Activated naive CD4-positive, alpha-beta T cell treated with anti-CD3 and anti-CD28 coated beads for 36 hours (primary cell): Measurements from ENCODE around the gene ADD1. TPM values are rescaled to one million over a fixed set of nuclear protein-coding genes. Genes with fewer than 3 reads are reported as not detected.

Experiments used
- CTCF ChIA-PET: fragments of 350-600 bp; sonication (Branson Sonifier 250); formaldehyde crosslinking; loops from one replicate; lab custom pipeline; 2021; ENCODE audit warnings: antibody characterized with exemption; lab: Charles Lee
- DNase-seq: peaks from one replicate; pipeline ENCODE4 v3.0.0-alpha.2; 2020
- H3K27ac Mint-ChIP-seq: one replicate; pipeline ENCODE4 v1.8.0; 2021; ENCODE audit warnings: mild to moderate bottlenecking, mixed read lengths
- H3K27me3 Mint-ChIP-seq: one replicate; pipeline ENCODE4 v1.8.0; 2021; ENCODE audit warnings: low read depth, mixed read lengths
- H3K36me3 Mint-ChIP-seq: one replicate; pipeline ENCODE4 v1.8.0; 2021; ENCODE audit warnings: low read depth, mixed read lengths
- H3K4me1 Mint-ChIP-seq: one replicate; pipeline ENCODE4 v1.8.0; 2021; ENCODE audit warnings: low read depth, mixed read lengths
- H3K4me3 Mint-ChIP-seq: one replicate; pipeline ENCODE4 v1.8.0; 2021; ENCODE audit warnings: mild to moderate bottlenecking, moderate library complexity, mixed read lengths
- H3K9me3 Mint-ChIP-seq: one replicate; pipeline ENCODE4 v1.8.0; 2021; ENCODE audit warnings: mixed read lengths
- intact Hi-C: fragments of 100-400 bp; cut with micrococcal nuclease; formaldehyde crosslinking; loops from one replicate; pipeline ENCODE4 v1.15.1; 2023
- total RNA-seq, 2 experiments: library from RNA; stranded (reverse); gene quantifications; one replicate each; pipeline ENCODE4 v1.2.3, GENCODE V29; 2021

ADD1 gene
- total RNA-seq, 2 experiments from 2014 or later, result 165 TPM

GRCh38 chr4:2799971-2800690, 43.5 kb upstream of the ADD1 start:
- no peak for DNase-seq
- no peak overlapping the region for H3K27ac Mint-ChIP-seq
- intact Hi-C loops, result loop anchor here (2.0 kb wide), 1 partner anchor 13 kb away; no protein-coding TSS in a partner anchor
- H3K9me3 Mint-ChIP-seq, result no peaks in the 10 kb centered on the region
- H3K4me3 Mint-ChIP-seq, result no peak overlapping the region
- H3K36me3 Mint-ChIP-seq, result no peaks in the 10 kb centered on the region
- peaks cover 42% of the 10 kb centered on the region for H3K4me1 Mint-ChIP-seq
- no peaks in the 10 kb centered on the region for H3K27me3 Mint-ChIP-seq
- CTCF ChIA-PET, result interaction anchor here (0.7 kb wide), 1 partner anchor 15 kb away, joined by 3 read pairs; no protein-coding TSS in a partner anchor

DNA sequence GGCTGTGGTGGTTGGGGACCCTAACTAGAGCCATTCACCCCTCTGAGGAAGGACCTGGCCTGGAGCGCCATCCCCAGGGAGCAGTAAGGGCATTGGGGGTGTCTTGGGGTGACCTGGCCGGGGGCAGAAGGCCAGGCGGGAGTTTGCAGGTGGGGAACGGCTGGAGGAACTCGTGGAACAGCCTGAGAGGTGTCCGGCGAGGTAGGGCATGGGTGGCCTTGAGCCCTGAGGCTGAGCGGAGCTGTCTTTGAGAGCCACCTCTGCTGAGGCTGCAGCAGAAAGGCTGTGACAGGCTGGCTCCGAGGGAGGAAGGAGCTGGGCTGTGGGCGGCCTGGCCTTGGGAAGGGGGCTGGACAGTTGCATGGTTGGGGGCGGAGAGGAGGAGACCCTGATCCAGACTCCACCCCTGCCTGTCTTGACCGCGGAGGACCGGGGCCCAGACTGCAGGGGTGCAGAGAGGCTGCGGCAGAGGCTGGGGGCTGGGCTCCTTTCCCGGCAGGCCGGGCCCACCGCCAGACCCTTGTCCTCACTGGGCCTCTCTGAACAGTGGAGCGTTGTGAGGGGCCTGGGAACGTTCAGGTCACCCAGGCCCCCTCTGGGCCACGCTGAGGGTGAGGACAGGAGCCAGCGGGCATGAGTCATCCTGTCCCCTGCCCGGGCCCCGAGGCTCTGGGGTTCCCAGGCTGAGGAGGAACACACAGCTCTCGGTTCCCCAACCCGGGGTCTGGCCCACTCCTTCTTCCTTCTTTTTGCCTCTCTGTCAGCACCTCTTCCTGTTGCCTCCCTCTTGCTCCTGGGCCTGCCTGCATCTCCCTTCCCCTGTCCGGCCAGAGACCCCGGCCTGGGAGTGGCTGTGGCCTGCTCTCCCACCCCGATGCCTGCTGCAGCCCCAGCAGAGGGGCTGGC, 42.7 kb upstream of the ADD1 start:
- Mint-ChIP-seq H3K9me3 (no peaks in the 10 kb centered on the region), H3K27ac (no peak overlapping the region), H3K4me1 (peaks cover 42% of the 10 kb centered on the region), H3K27me3 (no peaks in the 10 kb centered on the region), H3K4me3 (no peak overlapping the region), H3K36me3 (no peaks in the 10 kb centered on the region)
- CTCF ChIA-PET, result no interaction called here
- DNase-seq, result peak; percentile 43
- intact Hi-C loops, result no loop called here

- no peaks in the 10 kb centered on the region for H3K27me3 Mint-ChIP-seq
- DNase-seq, result no peak
- H3K4me1 Mint-ChIP-seq, result peaks cover 35% of the 10 kb centered on the region
- H3K4me3 Mint-ChIP-seq, result no peak overlapping the region
- H3K9me3 Mint-ChIP-seq, result no peaks in the 10 kb centered on the region
- intact Hi-C loops, result no loop called here
- H3K36me3 Mint-ChIP-seq, result no peaks in the 10 kb centered on the region
- H3K27ac Mint-ChIP-seq, result no peak overlapping the region
- CTCF ChIA-PET, result interaction anchor here (1.1 to 1.8 kb wide), 2 partner anchors 12 to 41 kb away, joined by 3 to 5 read pairs; no protein-coding TSS in a partner anchor
These were observed 40.8 kb upstream of the ADD1 start for GRCh38 chr4:2802618-2803531.

- Mint-ChIP-seq H3K27me3 (no peaks in the 10 kb centered on the region), H3K36me3 (no peaks in the 10 kb centered on the region), H3K4me1 (peaks cover 25% of the 10 kb centered on the region), H3K9me3 (no peaks in the 10 kb centered on the region), H3K27ac (no peak overlapping the region), H3K4me3 (no peak overlapping the region)
- intact Hi-C loops, result no loop called here
- DNase-seq, result no peak
- CTCF ChIA-PET, result interaction anchor here (1.1 to 1.8 kb wide), 2 partner anchors 13 to 42 kb away, joined by 3 to 5 read pairs; no protein-coding TSS in a partner anchor
These were observed 39.8 kb upstream of the ADD1 start for GRCh38 chr4:2803624-2804448.

DNA sequence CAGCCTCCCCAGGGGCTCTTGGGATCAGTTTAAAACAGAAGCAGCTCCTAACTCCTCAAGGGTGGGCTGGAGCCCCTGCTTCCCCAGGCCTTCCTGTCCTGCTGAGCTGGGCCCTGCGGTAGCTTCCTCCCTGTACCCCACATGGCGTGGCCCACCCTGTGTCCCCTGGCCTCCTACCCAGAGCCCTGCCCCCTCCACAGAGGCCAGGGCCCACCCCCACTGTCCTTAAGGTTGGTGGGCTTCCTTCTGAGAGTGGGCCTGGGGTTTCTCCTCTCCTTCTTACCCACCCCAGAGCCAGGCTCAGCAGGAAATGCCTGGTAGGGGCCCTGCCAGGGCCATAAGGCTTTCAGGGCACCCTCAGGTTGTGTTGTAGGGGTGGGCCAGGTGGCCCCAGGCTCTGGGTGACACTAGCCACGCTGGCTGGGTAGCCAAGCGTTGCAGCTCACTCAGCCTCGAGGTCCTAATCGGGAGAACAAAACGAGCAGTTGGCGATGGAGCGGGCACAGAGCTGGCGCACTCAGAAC, 39.1 kb upstream of the ADD1 start:
- Mint-ChIP-seq H3K4me1 (peaks cover 19% of the 10 kb centered on the region), H3K4me3 (no peak overlapping the region), H3K36me3 (no peaks in the 10 kb centered on the region), H3K27ac (no peak overlapping the region), H3K9me3 (no peaks in the 10 kb centered on the region), H3K27me3 (no peaks in the 10 kb centered on the region)
- DNase-seq, result no peak
- CTCF ChIA-PET, result interaction anchor here (1.1 to 1.8 kb wide), 2 partner anchors 14 to 42 kb away, joined by 3 to 5 read pairs; no protein-coding TSS in a partner anchor
- intact Hi-C loops, result no loop called here

GRCh38 chr4:2804973-2805501, 38.6 kb upstream of the ADD1 start:
- Mint-ChIP-seq H3K4me1 (peaks cover 14% of the 10 kb centered on the region), H3K27me3 (no peaks in the 10 kb centered on the region), H3K27ac (no peak overlapping the region), H3K9me3 (no peaks in the 10 kb centered on the region), H3K4me3 (no peak overlapping the region), H3K36me3 (no peaks in the 10 kb centered on the region)
- no peak for DNase-seq
- intact Hi-C loops, result no loop called here
- CTCF ChIA-PET, result interaction anchor here (1.8 kb wide), 1 partner anchor 15 kb away, joined by 5 read pairs; no protein-coding TSS in a partner anchor

GRCh38 chr4:2805712-2806389, 37.8 kb upstream of the ADD1 start:
- H3K4me3 Mint-ChIP-seq, result no peak overlapping the region
- CTCF ChIA-PET, result interaction anchor here (1.2 kb wide), 1 partner anchor 42 kb away, joined by 3 read pairs; no protein-coding TSS in a partner anchor
- peaks cover 8% of the 10 kb centered on the region for H3K4me1 Mint-ChIP-seq
- intact Hi-C loops, result no loop called here
- H3K9me3 Mint-ChIP-seq, result no peaks in the 10 kb centered on the region
- H3K36me3 Mint-ChIP-seq, result no peaks in the 10 kb centered on the region
- no peak overlapping the region for H3K27ac Mint-ChIP-seq
- H3K27me3 Mint-ChIP-seq, result no peaks in the 10 kb centered on the region
- DNase-seq, result no peak

GRCh38 chr4:2806390-2807355, 37.0 kb upstream of the ADD1 start:
- Mint-ChIP-seq H3K27me3 (no peaks in the 10 kb centered on the region), H3K4me1 (peaks cover 4% of the 10 kb centered on the region), H3K4me3 (no peak overlapping the region), H3K9me3 (no peaks in the 10 kb centered on the region), H3K36me3 (peaks cover under 1% of the 10 kb centered on the region), H3K27ac (no peak overlapping the region)
- intact Hi-C loops, result no loop called here
- DNase-seq, result no peak
- CTCF ChIA-PET, result interaction anchor here (1.2 kb wide), 1 partner anchor 43 kb away, joined by 3 read pairs; no protein-coding TSS in a partner anchor

- Mint-ChIP-seq H3K27ac (no peak overlapping the region), H3K9me3 (no peaks in the 10 kb centered on the region), H3K27me3 (no peaks in the 10 kb centered on the region), H3K4me3 (no peak overlapping the region), H3K4me1 (peaks cover 7% of the 10 kb centered on the region), H3K36me3 (peaks cover 5% of the 10 kb centered on the region)
- CTCF ChIA-PET, result no interaction called here
- DNase-seq, result no peak
- intact Hi-C loops, result no loop called here
These were observed 36.1 kb upstream of the ADD1 start for GRCh38 chr4:2807571-2807970.
